ENCODE results near the gene RGS18.
"Not testable (repeated sequence)": the region's sequence is repeated elsewhere in the genome, so short reads cannot be mapped to it uniquely, and the experiment has no call there.

The RGS18 gene

DNA sequence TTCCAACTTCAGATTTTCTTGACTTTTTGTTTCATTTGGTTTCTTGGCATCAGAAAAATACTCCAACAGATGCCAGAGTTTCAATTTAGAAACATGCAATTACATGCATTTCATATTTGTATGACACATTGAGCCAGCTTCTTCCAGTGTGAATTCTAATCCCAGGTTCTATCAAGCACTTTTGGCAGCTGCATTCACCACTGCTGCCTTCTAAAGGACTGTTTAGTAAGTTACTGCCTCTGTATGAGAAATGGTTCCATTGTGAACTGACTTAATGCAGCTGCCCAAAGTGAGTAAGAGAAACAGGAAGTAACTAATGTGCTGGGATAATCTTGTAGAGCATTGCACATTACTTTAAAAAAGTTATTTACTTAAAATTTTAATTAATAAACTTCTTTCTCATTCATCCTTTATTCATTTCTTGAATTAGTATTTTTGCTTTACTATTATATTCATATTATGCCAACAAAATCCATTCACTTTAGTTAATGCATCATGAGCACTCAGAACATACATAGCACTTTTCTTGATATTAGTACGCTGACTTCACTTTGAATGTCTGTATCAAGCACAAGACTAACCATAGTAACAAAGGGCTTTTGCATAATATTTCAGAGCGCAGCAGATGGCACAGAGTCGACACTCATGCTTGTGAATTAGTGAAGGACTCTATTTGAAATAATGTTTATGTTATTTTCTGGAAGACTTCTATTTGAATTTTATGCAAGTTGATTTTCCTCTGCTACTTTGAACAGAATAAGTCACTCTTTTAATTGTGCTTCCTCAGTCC is 9.8 kb downstream of the RGS18 start:
- DNase-seq = no peak

DNA sequence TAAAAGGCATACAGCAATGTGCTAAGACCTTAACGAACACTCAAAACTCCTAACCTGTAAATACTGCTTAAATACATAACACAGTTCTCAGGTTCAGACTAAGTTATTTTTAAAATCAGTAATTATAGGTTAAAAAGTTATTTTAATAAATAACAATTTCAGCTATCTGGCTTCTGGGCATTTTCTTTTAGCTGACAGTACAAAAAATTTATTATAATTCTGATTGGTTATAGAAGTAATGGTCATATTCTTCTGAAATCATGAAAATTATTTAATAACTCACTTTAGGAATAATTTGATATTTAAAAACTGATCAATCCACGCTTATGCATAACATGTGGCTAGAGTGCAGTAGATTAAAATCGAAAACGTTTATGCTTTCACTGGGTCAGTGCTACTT is 10.7 kb downstream of the RGS18 start:
- no peak for DNase-seq

DNA sequence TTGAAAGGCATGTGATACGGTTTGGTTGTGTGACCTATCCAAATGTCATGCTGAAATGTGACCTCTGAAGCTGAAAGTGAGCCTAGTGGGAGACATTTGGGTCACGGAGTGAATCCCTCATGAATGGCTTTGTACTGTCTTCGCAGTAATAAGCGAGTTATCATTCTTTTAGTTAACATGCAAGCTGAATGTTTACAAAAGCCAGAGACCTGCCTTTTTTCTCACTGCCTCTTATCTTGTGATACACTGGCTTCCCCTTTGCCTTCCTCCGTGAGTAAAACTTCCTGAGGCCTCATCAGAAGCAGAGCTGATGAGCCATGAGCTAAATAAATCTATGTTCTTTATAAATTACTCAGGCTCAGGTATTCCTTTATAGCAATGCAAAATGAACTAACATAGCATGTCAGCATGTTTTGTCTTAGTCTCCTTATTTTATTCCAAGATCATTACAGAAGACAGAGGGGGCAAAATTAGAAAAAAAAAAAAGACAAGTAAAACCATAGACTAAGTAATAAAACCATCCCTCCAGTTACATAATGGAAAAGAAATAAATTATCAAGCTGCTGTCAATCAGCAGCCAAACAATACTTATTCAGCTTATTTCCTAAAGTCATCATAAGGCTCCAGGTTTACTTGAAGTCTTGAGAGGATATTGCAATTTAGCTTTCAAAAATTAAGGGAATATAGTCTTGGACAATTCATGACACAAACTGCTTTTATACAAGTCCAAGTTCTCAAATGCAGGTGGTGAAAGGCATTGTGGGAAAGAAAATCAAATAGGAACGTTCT is 12.1 kb downstream of the RGS18 start:
- no peak for DNase-seq

DNA sequence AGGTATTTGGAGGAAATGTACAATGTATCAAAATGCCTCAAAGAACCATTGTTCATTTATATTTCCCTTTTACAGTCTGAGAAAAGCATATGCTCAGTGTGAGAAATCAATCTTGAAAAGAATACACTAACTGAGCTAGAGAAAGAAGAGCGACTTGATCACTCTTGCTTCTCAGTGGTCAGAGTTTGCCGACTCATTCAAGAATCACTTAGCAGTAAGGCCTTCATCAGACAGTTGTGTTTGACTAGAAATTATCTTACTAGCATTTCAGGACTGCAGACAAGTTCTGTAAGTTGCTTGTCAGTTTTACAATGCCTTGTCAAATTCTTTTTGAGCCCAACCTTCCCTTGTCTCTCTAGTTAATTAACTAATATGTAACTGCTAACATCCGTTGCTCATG is 12.9 kb downstream of the RGS18 start:
- DNase-seq = no peak

DNA sequence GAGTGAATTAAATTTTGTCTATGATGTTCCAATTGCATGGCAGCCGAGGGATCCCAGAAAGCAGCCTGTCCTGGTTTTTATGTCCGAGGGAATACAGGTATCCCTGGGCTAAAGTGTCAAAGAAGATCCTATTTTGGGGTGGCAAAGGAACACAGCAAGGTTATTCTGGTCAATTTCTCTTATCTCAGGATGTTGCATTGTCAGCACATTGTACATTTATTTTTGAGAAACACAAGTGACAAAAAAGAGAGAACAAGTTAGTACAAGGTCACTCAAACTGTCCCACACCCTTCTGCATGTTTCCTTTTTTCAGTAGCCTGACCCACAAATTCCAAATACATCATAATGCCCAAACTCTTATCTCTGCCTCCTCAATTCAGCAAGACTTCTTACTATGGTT is 17.7 kb downstream of the RGS18 start:
- DNase-seq = no peak

DNA sequence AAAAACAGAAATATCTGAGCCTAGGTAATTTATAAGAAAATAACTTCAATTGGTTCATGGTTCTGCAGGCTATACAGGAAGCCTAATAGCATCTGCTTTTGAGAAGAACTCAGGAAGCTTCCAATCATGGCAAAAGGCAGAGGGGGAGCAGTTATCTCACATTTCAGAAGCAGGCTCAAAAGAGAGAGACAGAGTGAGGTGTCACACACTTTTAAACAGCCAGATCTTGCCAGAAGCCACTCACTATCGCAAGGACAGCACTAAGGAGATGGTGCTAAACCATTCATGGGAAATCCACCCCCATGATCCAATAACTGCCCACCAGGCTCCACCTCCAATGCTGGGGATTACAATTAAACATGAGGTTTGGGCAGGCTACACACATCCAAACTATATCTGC is 25.5 kb downstream of the RGS18 start:
- no peak for DNase-seq

DNA sequence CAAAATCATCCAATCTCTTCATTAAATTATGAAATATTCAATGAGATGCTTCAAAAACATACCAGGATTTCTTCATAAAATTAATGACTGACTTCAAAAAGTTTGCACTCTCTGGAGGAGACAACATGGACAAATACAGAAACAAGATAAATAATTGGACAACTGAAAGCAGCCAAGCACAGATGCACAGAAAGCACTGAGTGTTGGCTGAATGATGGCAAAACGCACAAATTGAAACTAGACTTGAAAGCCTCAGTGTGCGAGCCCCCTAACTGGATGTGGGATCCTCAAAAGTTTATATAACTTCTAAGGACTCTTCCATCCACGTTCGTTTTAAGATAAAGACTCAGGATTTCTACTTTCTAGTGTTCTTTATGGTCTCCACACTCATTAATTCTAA is 27.9 kb downstream of the RGS18 start:
- no peak for DNase-seq

DNA sequence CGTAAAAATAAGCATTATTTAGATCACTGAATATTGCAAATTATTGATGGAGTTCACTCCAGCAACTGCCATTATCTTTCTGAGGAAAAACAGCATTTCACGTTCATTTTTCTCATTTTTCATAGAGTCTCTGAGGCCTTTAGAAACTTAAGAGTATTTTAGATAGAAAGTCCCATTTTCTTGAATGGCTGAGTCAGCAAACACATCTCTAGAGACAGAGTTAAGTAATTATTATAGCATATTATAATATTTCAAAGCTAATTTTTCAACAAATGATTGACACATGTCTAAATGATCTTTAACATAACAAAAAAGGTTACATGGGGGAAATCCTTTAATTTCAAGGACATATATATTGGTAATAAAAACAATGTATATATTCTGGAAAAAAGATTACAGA is 31.8 kb downstream of the RGS18 start:
- no peak for DNase-seq

DNA sequence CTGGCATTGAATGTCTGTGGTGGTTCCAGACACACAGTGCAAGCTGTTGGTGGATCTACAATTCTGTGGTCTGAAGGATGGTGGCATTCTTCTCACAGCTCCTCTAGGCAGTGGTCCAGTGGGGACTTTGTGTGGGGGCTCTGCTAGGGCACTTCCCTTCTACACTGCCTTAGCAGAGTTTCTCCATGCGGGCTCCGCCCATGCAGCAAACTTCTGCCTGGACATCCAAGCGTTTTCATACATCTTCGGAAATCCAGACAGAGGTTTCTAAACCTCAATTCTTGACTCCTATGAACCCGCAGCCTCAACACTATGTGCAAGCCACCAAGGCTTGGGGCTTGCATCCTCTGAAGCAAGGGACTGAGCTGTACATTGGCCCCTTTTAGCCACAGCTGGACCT is 43.0 kb downstream of the RGS18 start:
- DNase-seq = no peak

DNA sequence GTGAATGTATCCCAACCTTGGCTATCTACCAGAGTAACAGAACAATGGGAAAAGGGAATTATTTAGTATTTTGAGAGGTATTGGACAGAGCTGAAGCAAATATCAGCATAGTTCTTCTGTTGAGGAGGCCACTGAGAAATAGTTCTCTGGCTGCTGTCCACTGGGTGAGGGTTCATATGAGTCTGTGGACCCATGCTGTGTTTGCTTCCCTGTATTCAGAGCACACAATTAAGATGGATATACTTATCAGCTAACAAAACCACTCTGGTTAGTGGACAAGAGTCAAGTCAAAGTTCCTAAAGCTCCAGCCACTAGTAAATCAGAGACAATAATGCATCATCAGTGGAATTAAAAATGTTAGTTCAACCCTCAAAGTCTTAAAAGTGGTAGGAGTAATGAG is 66.1 kb downstream of the RGS18 start:
- DNase-seq = no peak

DNA sequence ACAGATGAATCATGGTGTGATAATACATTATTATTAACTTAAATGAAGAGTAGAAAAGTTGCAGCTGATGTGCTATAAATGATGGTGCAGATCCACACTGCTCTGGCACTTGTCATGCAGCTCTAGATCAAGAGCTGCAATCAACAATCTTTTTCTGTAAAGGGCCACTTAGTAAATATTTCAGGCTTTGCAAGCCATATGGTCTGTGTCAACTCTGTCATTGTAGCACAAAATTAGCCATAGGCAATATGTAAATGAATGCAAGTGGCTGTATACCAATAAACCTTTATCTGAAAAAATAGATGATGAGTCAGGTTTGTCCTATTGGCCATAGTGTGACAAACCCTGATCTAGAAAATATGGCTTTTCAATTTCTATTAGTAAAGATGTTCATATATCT is 66.6 kb downstream of the RGS18 start:
- DNase-seq = no peak

DNA sequence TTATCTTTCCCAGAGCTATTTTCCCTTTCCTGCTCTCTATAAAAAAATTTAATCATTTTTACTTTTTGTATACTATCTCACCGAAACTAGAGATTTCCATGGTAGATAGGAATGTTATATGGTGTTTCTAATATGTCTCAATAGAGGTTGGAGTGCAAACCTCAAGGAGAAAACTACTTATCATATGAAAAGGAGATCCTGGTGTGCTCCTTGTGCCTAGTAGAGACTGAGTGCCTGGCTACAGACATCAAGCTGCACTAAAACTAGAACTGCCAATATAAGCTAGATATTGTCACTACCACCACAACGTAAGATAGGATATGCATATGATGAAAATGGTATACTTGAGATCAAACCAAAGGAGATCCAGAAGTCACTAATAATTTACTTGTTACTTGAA is 67.0 kb downstream of the RGS18 start:
- no peak for DNase-seq

DNA sequence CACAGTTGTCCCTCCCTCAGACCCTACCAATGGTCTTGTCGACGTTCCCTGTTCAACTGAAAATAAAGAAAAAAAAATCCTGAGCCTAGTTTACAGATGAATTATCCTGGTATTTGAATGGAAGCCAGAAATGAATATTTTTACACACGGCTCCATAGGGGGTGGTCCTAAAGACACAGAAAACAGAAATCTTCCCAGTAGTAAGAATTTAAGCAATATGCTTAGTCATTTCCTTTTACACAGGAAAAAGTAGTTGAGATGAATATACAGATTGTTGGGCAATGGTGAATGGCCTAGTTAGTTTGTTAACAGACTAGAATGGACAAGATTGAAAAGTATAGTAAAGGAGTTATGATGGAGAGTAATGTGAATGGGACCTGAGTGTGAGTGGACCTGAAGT is 67.4 kb downstream of the RGS18 start:
- DNase-seq = no peak

DNA sequence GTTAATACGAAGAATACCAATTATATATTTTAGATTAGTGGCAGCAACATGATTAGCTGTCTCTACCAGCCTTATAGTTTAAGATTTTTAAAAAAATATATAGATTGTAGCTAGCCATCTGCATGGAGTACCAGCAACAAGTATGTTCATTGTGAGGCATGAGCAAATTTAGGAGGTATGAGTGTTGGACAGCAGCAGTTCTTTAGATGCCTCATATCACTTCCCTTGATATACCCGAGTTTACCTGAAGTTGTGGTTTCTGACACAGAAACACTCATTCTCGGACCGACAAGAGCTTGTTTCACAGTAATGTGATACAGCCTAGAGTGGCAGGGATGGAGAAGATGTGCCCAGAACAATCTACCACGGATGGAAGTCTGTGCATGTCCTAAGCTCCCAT is 69.1 kb downstream of the RGS18 start:
- DNase-seq = no peak

DNA sequence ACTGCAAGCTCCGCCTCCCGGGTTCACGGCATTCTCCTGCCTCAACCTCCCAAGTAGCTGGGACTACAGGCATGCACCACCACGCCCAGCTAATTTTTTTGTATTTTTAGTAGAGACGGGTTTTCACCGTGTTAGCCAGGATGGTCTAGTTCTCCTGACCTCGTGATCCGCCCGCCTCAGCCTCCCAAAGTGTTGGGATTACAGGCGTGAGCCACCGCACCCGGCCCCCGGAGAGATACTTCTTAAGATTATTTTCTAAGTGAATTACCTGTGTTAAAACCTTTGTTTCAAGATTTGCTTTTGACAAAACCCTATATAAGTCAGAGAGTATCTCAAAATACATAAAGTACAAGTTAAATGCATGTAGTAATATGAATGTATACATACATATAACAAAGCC is 69.7 kb downstream of the RGS18 start:
- not testable (repeated sequence) for DNase-seq

DNA sequence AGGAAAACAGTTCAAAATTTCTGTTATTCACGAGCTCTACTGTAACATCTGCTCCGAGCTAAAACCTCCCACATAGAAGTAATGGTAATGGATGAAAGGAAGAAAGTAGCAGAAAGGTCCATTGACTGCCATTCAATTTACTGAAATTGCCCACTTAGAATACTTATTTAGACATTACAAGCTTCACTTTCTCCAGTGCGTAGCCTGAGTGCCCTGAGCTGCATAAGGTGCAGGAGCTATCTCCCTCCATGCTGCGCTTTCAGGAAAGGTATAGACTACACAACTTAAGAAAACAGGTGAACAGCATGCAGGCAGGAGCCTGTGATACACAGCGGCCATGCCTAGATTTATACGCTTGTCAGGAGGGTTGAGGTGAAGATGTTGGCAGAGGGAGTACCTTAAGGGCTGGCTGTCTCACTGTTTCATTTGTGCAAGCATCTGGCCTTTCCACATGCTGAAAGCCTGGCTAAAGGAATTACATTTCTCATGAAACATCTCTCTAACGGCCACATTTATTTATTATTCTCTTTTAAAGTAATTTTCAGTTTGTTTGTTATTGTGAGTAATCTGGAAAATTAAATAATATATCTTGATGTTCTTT is 74.7 kb downstream of the RGS18 start:
- DNase-seq = no peak

DNA sequence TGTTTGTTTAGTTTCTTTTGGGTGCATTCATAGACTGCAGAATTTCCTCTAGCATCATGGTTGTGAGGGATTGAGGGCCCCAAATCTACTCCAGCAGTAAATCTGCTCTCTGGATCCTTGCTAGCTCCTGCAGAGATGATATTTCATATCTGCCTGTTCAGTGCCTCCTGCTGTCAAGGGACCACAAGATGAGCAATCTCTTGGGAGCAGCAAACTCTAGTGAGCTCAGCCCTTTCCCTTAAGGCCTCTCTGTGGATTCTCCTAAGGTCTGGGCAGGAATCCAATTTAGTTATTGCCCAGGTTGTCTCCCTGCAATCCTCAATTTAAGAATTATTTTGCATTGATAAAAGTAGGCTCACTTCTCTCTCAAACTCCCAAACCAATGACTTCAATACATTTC is 76.9 kb downstream of the RGS18 start:
- DNase-seq = no peak
